Sigmoid colon (tissue), 7 donors: Measurements from ENCODE around the gene PAX2. TPM values are rescaled to one million over a fixed set of nuclear protein-coding genes. Genes with fewer than 3 reads are reported as not detected.

Source experiments
- DNase-seq: peaks from one replicate; pipeline ENCODE4 v3.0.0-alpha.2; 2019
- H3K27ac ChIP-seq, 4 donors: fragments of 200-600 bp; sonication (generic); one replicate each; pipeline ENCODE4 v1.5.1; 2016 to 2019; ENCODE audit warnings: mild to moderate bottlenecking in 1 of 4
- H3K27me3 ChIP-seq, 3 donors: fragments of 200-600 bp; sonication (generic); one replicate each; pipeline ENCODE4 v1.5.1; 2019; ENCODE audit warnings: mild to moderate bottlenecking in 1 of 3
- H3K36me3 ChIP-seq, 4 donors: fragments of 200-600 bp; sonication (generic); one replicate each; pipeline ENCODE4 v1.5.1; 2016 to 2019
- H3K4me1 ChIP-seq, 4 donors: fragments of 200-600 bp; sonication (generic); one replicate each; pipeline ENCODE4 v1.5.1; 2017 to 2019
- H3K4me3 ChIP-seq, 4 donors: fragments of 200-600 bp; sonication (generic); one replicate each; pipeline ENCODE4 v1.5.1; 2017 to 2019; ENCODE audit warnings: mild to moderate bottlenecking in 2 of 4, moderate library complexity in 1 of 4
- H3K9me3 ChIP-seq, 4 donors: fragments of 200-600 bp in 3 of 4; sonication (generic) in 3 of 4; one replicate each; pipeline versions ENCODE4 v1.5.1 to v1.6.1; 2013 to 2019
- EP300 ChIP-seq, 4 donors: sonication (generic); formaldehyde crosslinking; IDR thresholded peaks; one replicate each; pipeline ENCODE4 v1.6.1; 2017; ENCODE audit warnings: antibody characterized with exemption in 4 of 4
- POLR2A ChIP-seq, 2 donors: fragments of 450-650 bp; IDR thresholded peaks; one replicate each; pipeline ENCODE4 v1.6.1; 2016; ENCODE audit warnings: antibody characterized with exemption in 2 of 2, mild to moderate bottlenecking in 2 of 2, moderate library complexity in 2 of 2
- POLR2AphosphoS5 ChIP-seq, 4 donors: sonication (generic); formaldehyde crosslinking; IDR thresholded peaks; one replicate each; pipeline ENCODE4 v1.6.1; 2017; ENCODE audit warnings: antibody characterized with exemption in 4 of 4
- WGBS, 2 donors: extraction: QIAGEN DNeasy Blood & Tissue Kit; methylation state at CpG; one replicate each; pipeline ENCODE4 v1.1.7; 2013; 5-methylcytosine and 5-hydroxymethylcytosine counted together
- intact Hi-C: fragments of 100-400 bp; cut with DNase I; formaldehyde crosslinking; loops from one replicate; pipeline ENCODE4 v1.15.1; 2023
- polyA plus RNA-seq, 3 donors: library from polyadenylated mRNA; stranded (reverse); fragments of 200-250 nt; gene quantifications; one replicate each; pipeline ENCODE4 v1.2.3, GENCODE V29; 2013
- total RNA-seq, 4 donors: library from RNA; depleted of rRNA; stranded (reverse); fragments of >200 nt; gene quantifications; one replicate each; pipeline ENCODE4 v1.1.0, GENCODE V29; 2016
- TF ChIP-seq, protein P1 (sequence below), 4 experiments: fragments of 450-650 bp in 3 of 4; fragments of 200-600 bp in 1 of 4; IDR thresholded peaks; one replicate each; pipeline ENCODE4 v1.5.1; 2016 to 2019; ENCODE audit warnings: antibody characterized with exemption in 4 of 4, mild to moderate bottlenecking in 3 of 4, moderate library complexity in 2 of 4
- donor health status: healthy with polysubstance abuse.
- donor health status: Bipolar disorder and iron deficiency.
- donor health status: healthy.

Gene PAX2
- total and polyA plus RNA-seq, 7 donors, result not detected

DNA sequence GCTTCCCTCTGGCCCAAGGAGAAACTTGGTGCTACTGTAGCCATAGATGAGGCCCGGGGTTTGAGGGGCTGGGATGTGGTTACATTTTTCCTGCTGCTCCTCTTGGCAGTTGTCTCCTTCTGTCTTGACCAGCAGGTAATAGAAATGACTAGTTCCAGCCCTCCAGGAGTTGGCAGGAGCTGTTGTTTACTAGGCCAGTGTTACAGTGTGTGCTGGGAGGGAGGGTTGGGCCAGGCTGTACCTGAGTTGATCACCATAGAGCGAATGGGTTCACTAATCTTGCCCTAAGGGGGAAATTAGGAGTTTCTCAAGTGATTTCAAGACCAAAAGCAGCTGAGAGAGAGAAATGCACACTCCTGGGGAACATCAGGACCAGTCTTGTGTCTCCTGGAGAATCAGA is 34.9 kb downstream of the PAX2 start:
- H3K9me3 ChIP-seq, result no peaks in the 10 kb centered on the region
- no peaks in the 10 kb centered on the region for H3K4me1 ChIP-seq
- H3K27ac ChIP-seq, result no peak overlapping the region
- intact Hi-C loops, result no loop called here
- TF ChIP-seq EP300 (IDR thresholded peaks at IDR 0.05) (no peak), POLR2A (IDR thresholded peaks at IDR 0.05) (no peak), POLR2AphosphoS5 (IDR thresholded peaks at IDR 0.05) (no peak)
- TF ChIP-seq, protein P1, sequence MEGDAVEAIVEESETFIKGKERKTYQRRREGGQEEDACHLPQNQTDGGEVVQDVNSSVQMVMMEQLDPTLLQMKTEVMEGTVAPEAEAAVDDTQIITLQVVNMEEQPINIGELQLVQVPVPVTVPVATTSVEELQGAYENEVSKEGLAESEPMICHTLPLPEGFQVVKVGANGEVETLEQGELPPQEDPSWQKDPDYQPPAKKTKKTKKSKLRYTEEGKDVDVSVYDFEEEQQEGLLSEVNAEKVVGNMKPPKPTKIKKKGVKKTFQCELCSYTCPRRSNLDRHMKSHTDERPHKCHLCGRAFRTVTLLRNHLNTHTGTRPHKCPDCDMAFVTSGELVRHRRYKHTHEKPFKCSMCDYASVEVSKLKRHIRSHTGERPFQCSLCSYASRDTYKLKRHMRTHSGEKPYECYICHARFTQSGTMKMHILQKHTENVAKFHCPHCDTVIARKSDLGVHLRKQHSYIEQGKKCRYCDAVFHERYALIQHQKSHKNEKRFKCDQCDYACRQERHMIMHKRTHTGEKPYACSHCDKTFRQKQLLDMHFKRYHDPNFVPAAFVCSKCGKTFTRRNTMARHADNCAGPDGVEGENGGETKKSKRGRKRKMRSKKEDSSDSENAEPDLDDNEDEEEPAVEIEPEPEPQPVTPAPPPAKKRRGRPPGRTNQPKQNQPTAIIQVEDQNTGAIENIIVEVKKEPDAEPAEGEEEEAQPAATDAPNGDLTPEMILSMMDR (IDR thresholded peaks at IDR 0.05), result no peak
- DNase-seq, result peak; percentile 14
- H3K27me3 ChIP-seq, result peaks cover 0 to 28% (median 0%) of the 10 kb centered on the region in 3 donors
- WGBS, 2 donors, result 45 to 85% methylated on average over 2 of the region's 2 CpGs
- H3K36me3 ChIP-seq, result no peaks in the 10 kb centered on the region
- H3K4me3 ChIP-seq, result no peak overlapping the region

DNA sequence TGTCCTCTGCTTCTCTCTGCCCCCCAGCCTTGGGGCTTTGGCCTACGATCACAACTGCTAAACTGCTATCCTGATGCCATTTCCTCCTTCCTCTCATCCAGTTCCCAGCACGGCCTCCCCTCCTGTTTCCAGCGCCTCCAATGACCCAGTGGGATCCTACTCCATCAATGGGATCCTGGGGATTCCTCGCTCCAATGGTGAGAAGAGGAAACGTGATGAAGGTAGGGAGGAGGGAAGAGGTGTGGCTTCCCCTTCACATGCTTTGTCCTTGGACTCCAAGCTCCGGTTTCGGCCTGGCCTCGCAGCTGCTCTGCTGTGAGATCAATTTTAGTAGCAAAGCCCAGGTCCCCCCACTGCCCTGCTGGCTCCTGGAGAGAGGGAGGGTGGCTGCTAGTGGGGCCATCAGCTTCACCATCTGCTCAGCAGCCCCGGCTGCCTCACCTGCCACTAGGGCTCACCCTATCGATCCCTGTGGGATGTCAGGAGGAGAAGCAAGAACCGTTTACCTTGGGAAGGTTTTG is 35.8 kb downstream of the PAX2 start:
- Histone ChIP-seq H3K4me3 (no peak overlapping the region), H3K27me3 (peaks cover 0 to 28% (median 0%) of the 10 kb centered on the region in 3 donors), H3K36me3 (no peaks in the 10 kb centered on the region), H3K9me3 (no peaks in the 10 kb centered on the region), H3K4me1 (no peaks in the 10 kb centered on the region), H3K27ac (no peak overlapping the region)
- WGBS, 2 donors, result 69 to 70% methylated on average over 11 of the region's 11 CpGs
- TF ChIP-seq POLR2A (IDR thresholded peaks at IDR 0.05), result no peak
- TF ChIP-seq POLR2AphosphoS5 (IDR thresholded peaks at IDR 0.05), result no peak
- TF ChIP-seq, protein P1 (IDR thresholded peaks at IDR 0.05), result no peak
- TF ChIP-seq EP300 (IDR thresholded peaks at IDR 0.05), result no peak
- DNase-seq, result peak; percentile 38
- intact Hi-C loops, result no loop called here

DNA sequence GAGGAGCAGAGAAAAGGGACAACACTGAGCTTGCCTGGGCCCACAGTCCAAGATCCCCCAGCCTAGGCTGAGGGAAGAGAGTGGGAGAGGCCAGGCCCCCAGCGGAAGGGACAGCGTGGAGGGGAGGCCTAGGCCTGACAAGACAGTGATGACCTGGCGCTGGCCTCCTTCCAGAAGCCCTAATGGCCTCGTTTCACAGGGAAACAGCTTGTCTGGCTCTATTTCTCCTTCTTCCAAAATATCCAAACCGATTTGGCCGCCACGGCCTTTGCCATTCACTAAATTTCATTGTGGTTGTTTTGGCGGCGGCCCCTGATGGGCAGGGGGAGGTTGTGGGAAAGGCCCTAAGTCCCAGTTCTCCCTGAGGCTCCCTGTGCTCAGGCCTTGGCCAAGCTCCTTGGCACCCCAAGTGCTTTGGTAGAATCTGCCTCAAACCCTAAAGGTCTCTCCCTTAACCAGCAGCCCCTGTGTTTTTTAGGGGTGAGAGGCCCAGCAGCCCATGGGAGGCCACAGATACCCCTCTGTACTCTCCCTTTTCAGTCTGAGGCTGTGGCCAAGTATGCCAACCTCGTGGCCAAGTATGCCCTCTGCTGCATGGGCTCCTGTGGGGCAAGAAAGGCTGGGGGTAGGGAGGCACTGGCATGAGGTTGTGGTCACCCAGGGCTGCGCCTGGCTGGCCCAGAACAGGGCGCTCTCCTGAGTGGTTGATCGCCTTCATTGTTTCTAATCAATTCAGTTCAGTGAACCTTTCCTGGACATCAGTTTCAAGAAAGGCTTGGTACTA is 37.3 kb downstream of the PAX2 start:
- H3K9me3 ChIP-seq, result no peaks in the 10 kb centered on the region
- H3K4me1 ChIP-seq, result no peaks in the 10 kb centered on the region
- H3K27ac ChIP-seq, result no peak overlapping the region
- peaks cover 0 to 24% (median 0%) of the 10 kb centered on the region in 3 donors for H3K27me3 ChIP-seq
- H3K4me3 ChIP-seq, result no peak overlapping the region
- intact Hi-C loops, result no loop called here
- H3K36me3 ChIP-seq, result no peaks in the 10 kb centered on the region
- peak; percentile 27 for DNase-seq
- TF ChIP-seq POLR2AphosphoS5 (IDR thresholded peaks at IDR 0.05) (no peak), POLR2A (IDR thresholded peaks at IDR 0.05) (no peak), EP300 (IDR thresholded peaks at IDR 0.05) (no peak)
- TF ChIP-seq, protein P1 (IDR thresholded peaks at IDR 0.05), result no peak
- 74 to 81% methylated on average over 13 of the region's 13 CpGs for WGBS, 2 donors

DNA sequence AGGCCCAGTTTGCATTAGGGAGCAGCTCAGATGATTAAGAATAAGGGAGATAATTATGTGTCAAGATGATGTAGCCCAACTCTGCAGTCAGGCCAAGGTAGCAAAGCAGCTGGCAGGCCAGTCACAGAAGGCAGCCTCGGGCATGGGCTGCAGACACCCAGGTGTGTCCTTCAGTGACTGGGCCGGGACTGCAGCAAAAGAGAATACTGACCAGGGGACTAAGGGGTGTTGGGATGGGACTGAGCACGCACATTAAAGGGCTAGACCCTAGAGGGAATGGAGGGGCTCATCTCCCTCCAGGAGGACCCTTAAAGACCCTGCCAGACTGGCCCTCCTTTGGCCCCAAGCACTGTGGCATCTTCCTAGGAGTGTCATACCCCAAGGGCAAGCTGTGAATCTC is 38.7 kb downstream of the PAX2 start:
- Histone ChIP-seq H3K27ac (no peak overlapping the region), H3K4me1 (no peaks in the 10 kb centered on the region), H3K27me3 (peaks cover 0 to 17% (median 0%) of the 10 kb centered on the region in 3 donors), H3K36me3 (no peaks in the 10 kb centered on the region), H3K9me3 (no peaks in the 10 kb centered on the region), H3K4me3 (no peak overlapping the region)
- DNase-seq, result peak; percentile 22
- WGBS, 2 donors, result 80 to 84% methylated on average over 3 of the region's 3 CpGs
- intact Hi-C loops, result no loop called here
- TF ChIP-seq POLR2AphosphoS5 (IDR thresholded peaks at IDR 0.05) (no peak), POLR2A (IDR thresholded peaks at IDR 0.05) (no peak), EP300 (IDR thresholded peaks at IDR 0.05) (no peak)
- TF ChIP-seq, protein P1 (IDR thresholded peaks at IDR 0.05), result no peak
